Stimulated activated CD4-positive, alpha-beta T cell treated with anti-CD3 and anti-CD28 coated beads, Interleukin-12 subunit alpha, Interleukin-12 subunit beta, amount 100 ng/mL, for 4 hours (primary cell): Measurements from ENCODE around the gene FIGNL2.

Experiments
- DNase-seq: peaks from one replicate; pipeline ENCODE4 v3.0.0-alpha.2; 2020

FIGNL2 gene

DNA sequence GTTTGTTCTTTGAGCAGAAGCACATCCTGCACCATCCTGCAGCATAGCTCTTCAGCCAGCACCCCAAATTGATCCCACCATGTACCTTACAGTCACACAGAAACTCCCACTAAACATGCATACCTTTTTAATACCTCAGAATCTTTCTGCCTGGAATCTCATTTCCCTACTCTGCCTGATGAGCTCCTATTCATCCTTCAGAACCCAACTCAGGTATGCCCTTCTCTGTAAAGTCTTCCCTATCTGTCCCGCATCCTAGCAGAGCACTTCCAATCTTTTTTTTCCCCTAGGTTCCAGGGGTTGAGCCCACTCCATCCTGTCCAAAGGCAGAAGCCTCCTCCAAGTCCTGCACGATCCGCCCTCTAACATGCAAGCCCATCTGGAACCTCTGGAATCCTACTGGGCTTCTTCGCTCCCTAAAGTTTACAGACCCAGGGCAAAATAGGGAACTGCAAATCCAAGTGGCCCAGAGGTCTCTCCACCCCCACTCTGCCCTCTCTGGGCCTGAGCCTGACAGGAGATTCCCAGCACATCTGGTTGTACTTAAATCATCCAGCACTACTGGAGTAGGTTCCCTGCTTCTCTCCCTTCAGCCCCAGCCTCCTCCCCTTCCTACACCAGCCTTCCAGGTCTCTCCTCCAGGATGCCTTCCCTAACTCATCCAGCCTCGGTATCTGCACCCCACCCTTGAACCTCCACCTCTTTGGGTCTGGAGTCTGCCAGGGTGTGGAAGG lies 4.1 kb upstream of the FIGNL2 start:
- no peak for DNase-seq

DNA sequence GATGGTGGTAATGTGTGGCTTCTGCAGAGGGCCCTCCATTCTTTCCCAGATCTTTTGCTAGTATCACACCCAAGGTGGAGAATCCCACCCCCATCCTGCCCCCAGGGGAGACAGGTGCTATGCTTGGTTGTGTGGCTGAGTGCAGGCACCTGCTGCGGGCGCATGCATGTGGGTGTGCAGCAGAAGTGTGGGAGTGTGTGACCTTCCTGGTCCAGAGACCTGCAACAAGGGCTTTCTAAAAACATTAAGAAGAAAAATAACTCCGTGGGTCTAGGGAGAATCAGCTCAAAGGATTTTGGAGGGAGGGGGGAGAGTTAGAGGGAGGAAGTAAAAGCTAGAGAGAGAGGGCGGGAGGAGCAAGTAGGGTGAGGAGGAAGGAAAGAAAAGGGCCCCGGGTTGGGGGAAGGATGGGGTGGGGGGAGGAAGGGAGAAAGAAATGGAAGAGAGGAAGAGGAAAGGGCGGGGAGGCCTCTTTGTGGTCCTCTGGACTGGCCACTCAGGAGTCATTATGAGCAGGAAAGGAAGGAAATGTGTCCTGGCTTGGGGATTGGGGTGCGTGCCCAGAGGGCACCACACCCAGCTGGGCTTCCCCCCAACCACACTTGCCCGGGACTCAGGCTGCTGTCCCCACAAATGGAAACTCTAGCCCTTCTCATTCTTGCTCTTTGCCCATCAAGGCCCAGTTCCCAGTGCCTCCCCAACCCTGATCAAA lies 3.1 kb upstream of the FIGNL2 start:
- no peak for DNase-seq

DNA sequence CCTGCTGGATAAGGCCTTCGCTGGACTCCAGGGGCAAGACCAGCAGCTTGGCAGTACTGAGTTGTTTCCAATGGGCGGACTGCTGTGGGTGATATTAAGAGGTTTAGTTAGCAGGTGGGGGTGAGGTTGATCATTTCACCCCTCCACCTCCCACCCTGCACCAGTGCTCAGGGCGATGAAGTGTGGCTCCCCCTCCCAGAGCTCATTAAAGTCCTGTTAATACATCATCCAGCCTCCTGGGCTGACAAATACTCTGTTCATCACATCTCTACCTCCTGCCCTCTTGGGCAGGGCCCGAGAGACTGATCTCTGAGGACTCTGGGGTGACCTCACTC lies 2.4 kb upstream of the FIGNL2 start:
- no peak for DNase-seq

DNA sequence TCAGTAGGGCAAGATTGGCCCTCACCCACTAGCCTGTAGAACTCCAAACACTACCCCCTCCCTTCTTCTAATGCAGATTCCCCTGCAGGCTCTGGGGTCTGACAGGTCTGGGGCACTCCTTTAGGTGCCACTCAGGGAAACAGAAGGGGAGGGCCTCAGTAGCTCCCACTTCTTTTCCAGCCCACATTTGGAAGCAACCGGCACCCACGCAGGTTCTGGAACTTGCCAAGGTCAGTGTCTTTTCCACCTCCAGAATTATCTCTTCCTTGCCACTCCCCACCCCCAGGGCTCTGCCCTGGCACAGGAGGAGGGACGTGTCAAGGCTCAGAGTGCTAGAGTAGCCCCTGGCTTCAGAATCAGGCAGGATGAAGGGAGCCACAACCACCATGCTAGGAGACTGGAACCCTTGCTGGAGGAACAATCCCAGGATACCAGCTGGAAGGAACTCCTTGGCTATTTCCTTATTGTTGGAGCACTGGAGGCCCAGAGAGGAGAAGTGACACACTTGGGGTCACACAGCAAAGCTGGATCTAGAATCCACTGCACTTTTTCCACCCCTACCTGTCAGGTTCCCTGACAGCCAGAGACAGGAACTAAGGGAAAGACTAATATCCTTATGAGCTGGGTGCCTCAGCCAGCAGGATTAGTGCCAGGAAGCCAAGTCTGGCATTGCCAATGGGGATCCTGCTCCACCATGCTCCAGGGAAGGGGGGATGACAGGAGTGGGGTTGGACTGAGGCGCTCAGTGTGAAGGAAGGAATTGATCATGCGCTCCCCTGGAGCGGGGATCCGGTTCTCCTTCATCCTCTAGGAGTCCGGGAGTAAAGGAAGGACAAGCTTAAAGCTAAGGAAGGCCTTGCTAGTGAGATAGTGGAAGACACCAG lies 1.8 kb upstream of the FIGNL2 start:
- DNase-seq = no peak

GRCh38 chr12:51848841-51849735 lies 570 bp upstream of the FIGNL2 start:
- DNase-seq = no peak

DNA sequence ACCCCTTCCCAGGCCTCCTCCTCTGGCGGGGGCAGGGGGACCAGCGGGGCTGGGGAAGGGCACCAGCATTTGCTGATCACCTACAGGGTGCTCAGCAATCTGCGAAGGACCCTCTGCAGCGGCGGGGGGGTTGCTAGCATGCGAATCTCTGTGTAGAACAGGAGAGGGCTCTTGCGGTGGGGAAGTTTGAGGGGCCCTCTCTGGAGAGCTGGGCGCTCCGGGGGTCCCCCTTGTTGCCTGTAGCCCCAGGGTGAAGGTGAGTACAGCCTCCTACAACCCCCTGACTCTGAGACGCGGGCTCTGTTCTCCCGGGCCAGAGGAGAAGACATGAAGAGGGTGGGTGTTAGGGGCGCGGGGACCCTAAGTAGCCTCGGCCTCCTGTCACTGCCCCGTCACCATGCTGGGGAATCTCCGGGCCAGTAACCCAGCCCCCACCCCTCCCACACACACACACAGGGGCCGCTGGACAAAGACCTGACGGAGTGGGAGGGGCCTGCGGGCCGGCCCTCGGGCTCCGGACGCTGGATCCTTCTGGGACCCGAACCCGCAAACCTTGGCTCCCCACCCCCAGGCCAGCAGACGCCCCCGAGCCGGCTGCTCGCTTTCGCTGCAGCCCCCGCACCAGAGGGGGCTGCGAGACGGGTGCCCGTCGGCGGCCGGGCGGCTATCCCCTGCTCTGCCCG lies 734 bp downstream of the FIGNL2 start:
- no peak for DNase-seq

GRCh38 chr12:51846911-51847642 lies 1.4 kb downstream of the FIGNL2 start:
- peak; percentile 63 for DNase-seq

DNA sequence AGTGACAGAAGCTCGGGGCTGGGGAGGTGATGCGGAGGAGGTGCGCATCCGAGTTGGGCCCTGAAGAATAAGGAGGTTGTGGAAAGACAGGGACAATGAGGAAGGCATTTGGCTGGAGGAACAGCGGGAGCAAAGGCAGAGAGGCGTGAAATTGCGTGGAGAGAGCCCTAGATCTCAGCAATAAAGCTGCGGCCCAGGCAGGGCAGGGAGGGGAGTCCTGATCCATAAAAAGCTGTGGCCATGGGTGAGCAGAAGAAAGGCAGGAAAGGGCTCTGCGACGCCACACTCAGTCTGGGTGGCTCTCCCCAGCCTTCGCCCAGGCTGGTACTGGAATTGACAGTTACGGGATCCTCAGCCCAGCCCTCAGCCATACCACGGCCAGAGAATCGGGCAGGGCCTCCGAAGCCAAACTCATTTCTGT lies 2.2 kb downstream of the FIGNL2 start:
- DNase-seq = no peak

DNA sequence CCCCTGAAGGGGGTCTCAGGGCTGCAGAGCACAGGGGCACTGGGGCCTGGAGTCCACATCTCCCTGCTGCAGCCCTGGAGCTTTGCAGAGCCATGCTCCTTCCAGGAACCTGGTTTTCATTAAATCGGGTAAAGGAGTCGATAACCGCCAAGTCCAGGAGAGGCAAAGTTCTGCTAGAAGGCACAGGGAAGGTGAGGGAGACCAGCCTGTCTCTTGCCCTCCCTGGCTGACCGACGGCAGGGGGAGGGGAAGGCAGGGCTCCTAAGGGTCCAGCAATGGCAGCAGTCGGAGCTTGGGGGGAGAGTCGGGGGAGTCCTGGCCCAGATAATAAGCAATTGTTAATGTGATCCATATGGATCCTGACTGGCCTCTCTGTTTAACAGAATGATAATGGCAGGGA lies 3.0 kb downstream of the FIGNL2 start:
- no peak for DNase-seq

DNA sequence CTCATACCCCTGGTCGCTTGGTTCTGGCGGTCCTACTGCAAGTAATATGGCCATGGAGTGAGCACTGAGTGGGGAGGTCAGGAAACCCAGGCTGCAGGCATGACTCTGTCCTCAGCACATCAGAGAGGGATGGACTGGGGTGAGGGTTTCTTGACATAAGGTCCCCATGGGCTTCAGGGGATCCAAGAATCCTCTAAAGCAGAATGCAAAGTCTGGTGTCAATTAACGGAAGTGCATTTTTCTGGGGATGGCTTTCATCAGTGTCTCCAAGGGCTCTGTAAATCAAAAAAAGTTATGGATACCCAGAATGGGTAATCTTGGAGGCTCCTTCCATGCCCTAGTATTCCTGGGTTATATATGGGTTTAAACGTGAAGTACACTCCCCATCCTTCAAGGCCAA lies 3.7 kb downstream of the FIGNL2 start:
- DNase-seq = no peak

DNA sequence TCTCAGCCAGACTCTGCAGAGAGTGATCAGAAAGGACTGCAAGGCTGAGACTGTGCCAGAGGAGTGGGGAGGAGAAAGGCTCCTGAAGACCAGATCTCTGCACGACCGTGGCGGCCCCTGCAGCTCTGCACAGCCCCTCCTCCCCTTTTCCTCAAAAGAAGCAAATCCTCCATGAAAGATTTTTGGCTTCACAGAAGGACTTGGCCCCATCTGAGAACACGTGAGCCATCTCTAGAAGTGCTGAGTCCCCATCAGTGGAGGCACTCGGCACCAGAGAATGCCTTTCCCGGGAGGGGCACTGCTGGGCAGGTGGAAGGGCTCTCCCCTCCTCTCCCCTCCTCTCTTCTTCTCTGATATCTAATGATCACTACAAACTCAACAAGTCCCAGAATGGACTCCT lies 6.8 kb downstream of the FIGNL2 start:
- DNase-seq = no peak

- DNase-seq = no peak
Observed at GRCh38 chr12:51840966-51841365, 7.6 kb downstream of the FIGNL2 start.

DNA sequence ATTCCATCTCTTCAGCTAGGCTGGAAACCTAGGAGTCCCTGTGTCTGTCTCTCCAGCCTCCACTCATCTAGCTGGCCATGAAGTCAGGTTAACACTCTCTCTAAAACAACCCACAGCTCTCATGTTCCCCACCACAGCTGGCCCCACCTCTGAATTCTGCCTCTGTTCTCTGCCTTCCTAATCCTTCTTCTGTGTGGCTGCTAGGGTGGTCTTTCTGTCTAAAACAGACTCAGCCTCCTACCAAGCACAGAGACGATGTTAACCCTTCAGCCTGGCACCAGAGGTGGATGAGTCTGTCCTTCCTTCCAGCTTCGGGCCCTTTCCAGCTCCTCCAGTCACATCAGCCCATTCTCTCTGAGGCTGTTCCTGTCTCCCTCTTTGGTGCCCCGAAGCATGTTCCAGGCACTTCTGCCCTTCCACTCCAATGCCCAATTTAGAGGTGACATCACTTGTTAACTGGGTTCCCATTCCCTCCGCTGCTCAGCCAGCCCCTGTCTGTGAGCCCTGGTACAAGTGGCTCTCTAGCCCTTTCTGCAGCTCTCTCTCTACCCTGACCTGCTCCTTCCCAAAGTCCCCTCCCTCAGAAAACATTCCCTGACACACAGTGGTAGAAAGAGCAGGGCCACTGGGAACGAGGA lies 9.1 kb downstream of the FIGNL2 start:
- no peak for DNase-seq

DNA sequence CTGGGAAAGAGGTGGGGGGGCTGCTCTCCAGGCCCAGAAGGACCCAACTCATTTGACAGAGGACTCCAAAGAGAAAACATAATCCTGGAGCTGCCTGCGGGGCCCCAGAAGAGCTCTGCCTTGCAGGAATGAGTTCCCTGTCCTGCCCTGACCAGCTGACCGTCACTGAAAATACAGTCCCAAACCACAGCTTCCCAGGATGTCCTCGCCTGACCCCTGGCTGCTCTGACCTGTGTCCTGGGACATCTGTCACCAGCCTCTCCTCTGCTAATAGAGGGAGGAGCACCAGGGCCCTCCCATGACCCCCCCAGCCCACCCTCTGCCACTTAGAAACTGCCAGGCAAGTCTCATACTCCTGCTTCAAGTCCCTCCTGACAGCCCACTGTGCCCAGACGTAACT lies 9.8 kb downstream of the FIGNL2 start:
- DNase-seq = no peak

DNA sequence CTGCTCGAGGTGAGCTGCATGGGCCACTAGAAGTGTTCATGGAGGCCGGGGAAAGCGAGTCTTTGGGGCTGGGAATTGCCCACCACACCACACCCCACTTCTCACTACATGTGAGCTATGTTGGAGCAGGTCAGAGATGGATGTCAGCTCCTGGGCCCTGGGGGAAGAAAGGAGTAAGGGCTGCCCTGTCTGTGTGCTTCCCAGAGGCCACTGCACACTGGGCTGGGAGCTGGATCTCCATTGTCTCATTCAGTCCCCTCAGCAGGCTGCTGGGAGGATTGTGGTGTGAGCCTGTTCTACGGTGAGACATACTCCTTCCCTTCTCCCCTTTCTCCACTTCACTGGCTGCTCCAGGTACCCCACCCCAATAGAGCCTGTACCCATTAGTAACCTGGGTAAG lies 10.5 kb downstream of the FIGNL2 start:
- no peak for DNase-seq

- no peak for DNase-seq
Observed at GRCh38 chr12:51837286-51837685, 11.2 kb downstream of the FIGNL2 start.

GRCh38 chr12:51836827-51837173 lies 11.7 kb downstream of the FIGNL2 start:
- no peak for DNase-seq

DNA sequence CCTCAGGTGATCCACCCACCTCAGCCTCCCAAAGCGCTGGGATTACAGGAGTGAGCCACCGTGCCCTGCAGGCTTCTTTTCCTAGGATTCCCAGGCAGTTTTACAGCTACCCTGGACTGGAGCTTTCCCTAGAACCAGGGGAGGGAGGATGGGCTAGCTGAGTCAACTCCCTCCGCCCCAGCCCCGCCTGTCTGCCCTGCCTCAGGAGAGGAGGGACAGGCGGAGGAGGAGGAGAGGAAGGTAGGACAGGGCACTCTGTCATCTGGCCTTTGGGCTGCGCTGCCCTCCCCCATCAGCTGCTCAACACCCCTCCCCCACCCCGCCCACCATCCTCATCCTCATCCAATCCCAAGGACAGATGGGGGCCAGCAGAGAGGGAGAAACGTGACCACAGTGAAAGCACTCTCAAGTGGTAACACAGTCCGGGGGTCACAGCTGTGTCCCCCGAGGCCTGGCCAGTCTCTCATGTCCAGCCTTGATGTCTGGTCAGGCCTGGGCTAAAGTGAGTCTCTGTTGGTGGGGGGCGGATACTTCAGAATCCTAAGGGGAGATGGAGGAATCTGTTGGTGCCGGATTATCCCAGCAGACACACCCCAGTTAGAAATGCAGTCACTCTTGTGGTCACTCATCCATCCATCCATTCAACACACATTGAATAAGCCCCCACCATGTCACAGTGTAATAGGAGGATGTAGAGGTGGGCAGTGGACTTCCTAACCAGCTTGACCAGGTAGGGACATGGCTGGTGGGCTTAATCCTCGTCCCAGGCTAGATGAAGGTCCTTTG lies 12.3 kb downstream of the FIGNL2 start:
- DNase-seq = no peak

DNA sequence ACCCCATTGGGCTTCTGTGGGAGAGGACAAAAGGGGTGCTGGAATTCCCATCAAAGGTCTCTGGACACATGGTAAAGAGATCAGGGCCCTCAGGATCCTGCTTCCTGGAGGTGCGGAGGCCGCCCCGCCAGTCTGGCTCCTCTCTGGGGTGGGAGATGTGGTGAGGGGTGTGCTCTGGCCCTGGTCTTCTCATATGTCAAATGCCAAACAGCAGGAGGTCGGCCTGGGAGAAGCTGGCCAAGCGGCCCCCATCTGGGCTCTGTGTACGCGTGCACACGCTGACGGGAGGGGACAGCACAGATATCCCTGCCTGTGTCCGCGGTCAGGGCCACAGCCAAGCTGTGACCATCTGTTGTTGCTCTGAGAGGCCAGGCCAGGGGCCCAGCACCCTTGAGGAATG lies 14.1 kb downstream of the FIGNL2 start:
- DNase-seq = no peak
